Natural killer cell treated with Interleukin-12 subunit alpha and Interleukin-12 subunit beta and Interleukin-15 and Interleukin-18, amount 100 ng/mL, for 72 hours (primary cell): ENCODE measurements around the gene ZNF329. TPM values are rescaled to one million over a fixed set of nuclear protein-coding genes. Genes with fewer than 3 reads are reported as not detected.

Experiments used
- ATAC-seq, 2 donors: fragments of 150-1000 bp; cut with Tn5 transposase in 1 of 2; sonication (Bioruptor Pico), chemical (Tn5 transposase) in 1 of 2; 2 replicates each; pipeline ENCODE4 v1.10.0; 2021
- DNase-seq: peaks from one replicate; pipeline ENCODE4 v3.0.0; 2022; ENCODE audit warnings: low spot score
- H3K27ac Mint-ChIP-seq, 2 donors: 1 replicate in 1 of 2; 2 replicates in 1 of 2; pipeline ENCODE4 v1.8.0; 2022; ENCODE audit warnings: mixed read lengths in 2 of 2, mild to moderate bottlenecking in 1 of 2, moderate library complexity in 1 of 2
- H3K27me3 Mint-ChIP-seq, 2 donors: 1 replicate in 1 of 2; 2 replicates in 1 of 2; pipeline ENCODE4 v1.8.0; 2022; ENCODE audit warnings: mixed read lengths in 2 of 2
- H3K36me3 Mint-ChIP-seq: one replicate; pipeline ENCODE4 v1.8.0; 2022; ENCODE audit warnings: mixed read lengths
- H3K4me1 Mint-ChIP-seq, 2 donors: 1 replicate in 1 of 2; 2 replicates in 1 of 2; pipeline ENCODE4 v1.8.0; 2022; ENCODE audit warnings: low read depth in 2 of 2, mixed read lengths in 2 of 2, mild to moderate bottlenecking in 1 of 2
- H3K4me3 Mint-ChIP-seq: one replicate; pipeline ENCODE4 v1.8.0; 2022; ENCODE audit warnings: mixed read lengths
- H3K9me3 Mint-ChIP-seq: 2 replicates; pipeline ENCODE4 v1.8.0; 2022; ENCODE audit warnings: mixed read lengths
- total RNA-seq, 2 donors: library from RNA; stranded (reverse); gene quantifications; one replicate each; pipeline ENCODE4 v1.2.3, GENCODE V29; 2022

Gene ZNF329
- total RNA-seq, 2 donors from 2014 or later: 2.7 to 7.3 TPM

DNA sequence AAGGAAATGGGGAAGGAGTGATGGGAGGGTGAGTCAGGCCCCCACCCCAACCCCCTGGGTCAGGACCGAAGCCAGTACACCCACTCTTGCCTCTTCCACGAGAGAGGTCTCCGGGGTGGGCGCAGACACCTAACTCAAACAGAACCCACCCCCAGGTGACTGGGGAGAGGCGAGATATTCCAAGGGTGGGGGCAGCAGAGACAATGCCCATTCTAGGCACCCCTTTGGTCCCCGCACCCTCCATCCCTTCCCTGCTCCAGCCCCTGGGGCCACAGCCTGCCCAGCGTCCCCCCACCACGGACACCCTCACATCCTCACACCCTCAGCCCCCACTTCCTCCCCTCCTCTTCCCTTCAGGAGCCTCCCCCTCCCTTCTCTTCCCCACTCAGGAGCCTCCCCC is 53.2 kb downstream of the ZNF329 start:
- Mint-ChIP-seq H3K27me3 (no peaks in the 10 kb centered on the region), H3K4me1 (peaks cover 6 to 14% of the 10 kb centered on the region in 2 donors), H3K9me3 (peaks cover 10% of the 10 kb centered on the region), H3K36me3 (peaks cover 14% of the 10 kb centered on the region), H3K27ac (peak overlapping the region in 1 of 2 donors; percentile 64), H3K4me3 (peak overlapping the region; percentile 60)
- DNase-seq (no peak), ATAC-seq (no peak)

DNA sequence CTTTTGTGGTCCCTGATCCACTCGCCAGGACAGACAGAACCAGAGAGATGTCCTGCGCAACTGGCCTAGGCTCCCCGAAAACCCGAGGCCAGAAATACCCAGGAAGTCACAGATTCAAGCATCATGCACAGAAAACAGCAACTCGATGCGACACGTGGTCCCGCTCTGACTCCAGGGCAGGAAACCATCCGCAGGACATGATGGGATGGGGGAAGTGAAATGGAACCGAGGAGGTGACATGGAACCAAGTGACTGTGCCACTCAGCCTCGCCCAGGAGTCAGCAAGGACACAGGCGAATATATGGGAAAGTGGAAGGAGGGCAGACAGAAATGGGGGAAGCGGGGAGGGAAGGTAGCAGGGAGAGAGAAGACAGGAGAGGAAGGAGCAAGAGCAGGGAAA is 53.7 kb downstream of the ZNF329 start:
- Mint-ChIP-seq H3K27ac (peak overlapping the region in 1 of 2 donors; percentile 64), H3K4me1 (peaks cover 6 to 14% of the 10 kb centered on the region in 2 donors)

DNA sequence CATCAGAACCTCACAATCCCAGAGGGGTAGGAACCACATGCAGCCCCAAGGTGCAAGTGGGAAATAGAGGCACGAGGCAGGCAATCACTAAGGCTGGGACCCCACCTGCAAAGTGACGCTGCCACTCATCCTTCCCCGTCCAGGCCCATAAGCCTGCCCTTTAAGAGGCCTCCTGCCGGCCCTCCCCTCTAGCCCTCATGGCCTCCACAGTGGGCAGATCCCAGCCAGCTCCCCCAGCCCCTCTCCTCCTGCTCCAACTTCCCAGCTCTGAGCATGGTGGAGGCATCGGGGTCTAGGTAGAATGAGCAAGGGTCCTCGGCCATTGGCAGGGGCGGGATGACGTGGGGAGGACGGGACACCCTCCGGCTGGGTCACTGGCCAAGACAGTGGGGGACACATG is 55.3 kb downstream of the ZNF329 start:
- Mint-ChIP-seq H3K4me3 (no peak overlapping the region), H3K36me3 (peaks cover 14% of the 10 kb centered on the region)
- no peak for ATAC-seq

More for the DNA sequence above, 53.7 kb downstream of the ZNF329 start:
- Mint-ChIP-seq H3K4me3 (peak overlapping the region; percentile 60), H3K27me3 (no peaks in the 10 kb centered on the region), H3K36me3 (peaks cover 14% of the 10 kb centered on the region), H3K9me3 (peaks cover 8% of the 10 kb centered on the region)
- ATAC-seq: no peak
- DNase-seq: no peak

DNA sequence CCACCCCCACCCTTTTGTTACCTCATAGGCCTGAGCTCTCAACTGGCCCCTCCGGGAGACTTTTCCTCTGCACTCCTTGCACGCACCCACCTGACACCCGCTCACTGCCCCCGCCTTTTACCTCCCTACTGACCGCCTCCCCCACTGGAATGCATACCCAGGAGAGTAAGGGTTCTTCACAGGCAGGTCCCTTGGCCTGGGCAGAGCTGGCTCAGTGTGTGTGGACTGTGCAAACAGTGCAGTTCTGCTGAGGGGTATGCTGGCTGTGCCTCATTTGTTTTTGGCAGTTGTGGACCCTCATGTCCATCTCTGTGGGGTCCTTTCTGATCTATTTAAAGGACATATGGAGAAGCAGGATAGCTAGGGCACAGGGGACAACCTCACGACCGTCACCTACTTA is 57.5 kb downstream of the ZNF329 start:
- Mint-ChIP-seq H3K36me3 (peaks cover 7% of the 10 kb centered on the region), H3K27ac (no peak overlapping the region), H3K9me3 (peaks cover 3% of the 10 kb centered on the region), H3K4me1 (peaks cover under 1 to 8% of the 10 kb centered on the region in 2 donors), H3K4me3 (no peak overlapping the region), H3K27me3 (no peaks in the 10 kb centered on the region)
- DNase-seq: no peak
- no peak for ATAC-seq

More for the DNA sequence above, 55.3 kb downstream of the ZNF329 start:
- H3K27me3 Mint-ChIP-seq: no peaks in the 10 kb centered on the region
- peaks cover 8% of the 10 kb centered on the region for H3K9me3 Mint-ChIP-seq
- DNase-seq: no peak
- no peak overlapping the region for H3K27ac Mint-ChIP-seq
- peaks cover 6 to 14% of the 10 kb centered on the region in 2 donors for H3K4me1 Mint-ChIP-seq

DNA sequence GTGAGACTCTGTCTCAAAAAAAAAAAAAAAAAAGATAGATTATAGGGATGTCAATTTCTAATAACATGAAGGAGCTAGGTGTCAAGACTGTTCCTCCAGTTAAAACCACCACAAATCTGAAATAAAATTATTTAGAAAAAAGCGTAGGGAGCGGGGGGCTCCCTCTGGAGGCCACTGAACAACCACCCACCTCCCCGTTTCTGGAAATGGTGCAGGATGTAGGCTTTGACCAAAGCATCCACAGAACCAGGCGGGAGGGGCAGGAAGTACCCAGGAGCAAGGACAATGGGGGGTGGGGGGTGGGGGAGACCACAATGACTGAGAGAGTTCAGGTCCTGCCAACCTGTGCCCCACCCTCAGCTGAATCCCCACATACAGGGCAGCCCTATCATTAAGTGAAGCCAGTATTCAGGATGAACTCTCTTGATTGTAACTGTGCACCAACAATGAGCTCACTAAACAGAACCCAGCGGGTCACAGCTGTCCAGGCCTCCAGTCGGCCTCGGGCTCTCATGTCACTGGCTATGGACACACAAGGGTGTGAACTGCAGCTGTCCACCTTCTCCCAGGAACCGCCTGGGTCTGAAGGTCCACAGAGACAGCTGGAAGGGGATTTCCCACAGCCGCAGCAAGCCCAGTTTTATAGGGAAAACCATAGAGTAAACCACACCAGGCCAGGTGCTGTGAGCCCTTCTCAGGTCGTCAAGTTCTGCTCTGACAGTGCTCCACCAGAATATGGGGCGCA is 59.2 kb downstream of the ZNF329 start:
- Mint-ChIP-seq H3K9me3 (peaks cover 3% of the 10 kb centered on the region), H3K36me3 (peaks cover 6% of the 10 kb centered on the region), H3K4me1 (peaks cover 0 to under 1% of the 10 kb centered on the region in 2 donors), H3K4me3 (no peak overlapping the region), H3K27ac (no peak overlapping the region), H3K27me3 (no peaks in the 10 kb centered on the region)
- DNase-seq (no peak), ATAC-seq (no peak)

DNA sequence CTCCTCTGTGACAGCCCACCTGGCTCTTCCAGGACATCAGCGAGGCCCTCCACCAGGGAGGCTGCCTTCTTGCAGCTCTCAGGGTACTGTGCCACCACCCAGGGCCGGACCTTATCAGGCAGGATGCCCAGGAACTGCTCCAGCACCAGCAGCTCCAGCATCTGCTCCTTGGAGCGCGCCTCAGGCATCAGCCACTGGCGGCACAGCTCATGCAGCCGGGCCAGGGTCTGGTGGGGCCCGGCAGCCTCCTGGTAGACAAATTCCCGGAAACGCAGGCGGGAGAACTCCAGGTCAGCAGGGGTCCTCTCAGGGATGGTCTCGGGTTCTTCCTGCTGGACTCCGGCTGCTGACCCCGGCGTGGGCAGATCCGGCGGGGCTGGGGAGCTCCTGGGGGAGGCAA is 60.7 kb downstream of the ZNF329 start:
- H3K4me1 Mint-ChIP-seq: no peaks in the 10 kb centered on the region
- DNase-seq: no peak
- no peak overlapping the region for H3K27ac Mint-ChIP-seq
- H3K9me3 Mint-ChIP-seq: peaks cover 3% of the 10 kb centered on the region
- peaks cover 6% of the 10 kb centered on the region for H3K36me3 Mint-ChIP-seq
- no peak overlapping the region for H3K4me3 Mint-ChIP-seq
- no peaks in the 10 kb centered on the region for H3K27me3 Mint-ChIP-seq
- ATAC-seq: no peak

DNA sequence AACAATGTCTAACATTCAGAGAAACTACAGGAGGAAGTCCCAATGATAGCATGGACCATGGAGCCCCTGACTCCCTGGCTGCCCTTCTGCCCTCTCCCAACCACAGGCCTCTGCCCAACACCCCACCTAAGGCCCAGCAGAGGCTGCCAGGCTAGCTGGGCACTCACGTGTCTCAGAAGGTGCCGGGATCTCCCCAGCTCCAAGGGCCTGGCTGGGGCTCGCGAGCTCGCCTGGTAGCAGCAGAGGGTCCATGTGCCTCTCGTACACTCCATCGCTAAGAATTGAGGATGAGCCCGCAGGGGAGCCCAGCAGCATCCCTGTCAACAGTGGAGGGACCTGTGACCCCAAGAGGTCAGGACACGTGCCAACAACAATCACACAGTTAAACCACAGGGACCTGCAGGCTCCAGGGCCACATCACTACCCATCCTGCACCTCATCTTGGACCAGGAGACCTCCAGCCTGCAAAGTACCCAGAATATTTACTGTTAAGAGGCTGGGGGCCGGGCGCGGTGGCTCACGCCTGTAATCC is 62.0 kb downstream of the ZNF329 start:
- ATAC-seq (no peak), DNase-seq (no peak)
- Mint-ChIP-seq H3K4me3 (no peak overlapping the region), H3K27ac (no peak overlapping the region), H3K36me3 (peaks cover 11% of the 10 kb centered on the region), H3K9me3 (peaks cover 6% of the 10 kb centered on the region), H3K4me1 (no peaks in the 10 kb centered on the region), H3K27me3 (no peaks in the 10 kb centered on the region)

DNA sequence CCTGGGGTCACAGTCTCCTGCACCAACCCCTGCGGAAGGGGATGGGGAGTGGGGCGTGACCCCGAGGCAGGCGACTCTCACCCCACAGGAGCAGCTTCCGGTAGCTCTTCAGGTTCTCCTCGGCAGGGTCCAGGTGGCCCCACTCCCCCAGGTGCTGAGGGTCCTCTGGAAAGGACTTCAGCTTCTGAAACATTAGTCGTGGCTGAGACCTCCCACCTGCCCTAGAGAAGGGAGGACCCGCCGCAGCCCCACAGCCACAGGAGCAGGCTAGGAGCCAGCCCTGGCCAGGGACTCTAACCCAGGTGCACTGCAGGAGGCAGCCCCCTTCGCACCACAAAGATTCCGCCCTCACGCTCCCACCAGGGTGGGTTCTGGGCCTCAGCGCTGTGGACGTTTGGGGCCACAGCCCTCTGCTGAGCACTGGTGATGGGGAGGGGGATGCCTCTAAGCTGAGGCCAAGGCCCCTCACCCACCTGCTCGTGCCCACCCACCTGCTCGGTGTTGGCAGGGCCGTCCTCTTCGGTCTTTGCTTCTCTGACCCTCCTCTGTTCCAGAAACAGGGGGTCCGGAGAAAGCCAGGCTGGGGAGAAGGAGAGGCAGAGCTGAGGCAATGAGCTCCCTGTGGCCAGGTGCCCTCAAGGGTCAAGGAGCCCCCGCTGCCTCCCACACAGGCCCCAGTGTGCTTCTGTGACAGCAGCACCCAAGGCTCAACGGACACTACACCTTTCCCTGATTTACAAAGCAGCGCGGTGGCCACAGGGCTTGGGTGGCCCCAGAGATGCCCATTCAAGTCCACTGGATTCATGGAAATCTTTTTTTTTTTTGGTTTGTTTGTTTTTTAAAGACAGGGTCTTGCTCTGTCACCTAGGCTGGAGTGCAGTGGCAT is 63.5 kb downstream of the ZNF329 start:
- no peak overlapping the region for H3K27ac Mint-ChIP-seq

DNA sequence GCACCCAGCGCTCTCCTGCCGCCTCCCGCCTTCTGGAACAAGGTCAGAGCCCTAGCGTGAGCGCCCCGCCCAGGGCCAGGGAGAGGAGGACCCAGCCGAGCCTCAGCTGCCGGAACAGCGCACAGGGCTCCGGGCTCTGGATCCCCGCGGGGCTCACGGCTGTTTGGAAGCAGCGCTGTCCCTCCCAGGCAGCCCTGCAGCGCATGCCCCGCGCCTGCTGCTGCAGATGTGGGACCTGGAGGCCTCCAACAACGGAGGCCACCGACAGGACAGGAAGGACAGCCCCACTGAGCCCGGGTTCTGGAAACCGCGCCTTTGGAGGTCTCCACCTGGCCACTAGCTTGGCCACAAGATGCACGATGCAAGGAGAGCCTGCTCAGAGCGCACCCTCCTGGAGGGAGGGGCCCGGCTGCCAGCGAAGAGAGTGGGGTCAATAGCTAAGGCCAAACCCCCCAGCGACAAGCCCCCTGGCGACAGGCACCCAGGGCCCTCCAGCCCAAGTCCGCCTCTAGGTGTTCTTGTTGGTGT is 65.2 kb downstream of the ZNF329 start:
- Mint-ChIP-seq H3K27ac (no peak overlapping the region), H3K27me3 (no peaks in the 10 kb centered on the region), H3K9me3 (peaks cover 10% of the 10 kb centered on the region), H3K4me1 (no peaks in the 10 kb centered on the region), H3K4me3 (no peak overlapping the region), H3K36me3 (peaks cover 16% of the 10 kb centered on the region)
- ATAC-seq: no peak
- DNase-seq: no peak

More for the DNA sequence above, 63.5 kb downstream of the ZNF329 start:
- peaks cover 4% of the 10 kb centered on the region for H3K9me3 Mint-ChIP-seq
- H3K27me3 Mint-ChIP-seq: no peaks in the 10 kb centered on the region
- H3K4me3 Mint-ChIP-seq: no peak overlapping the region
- no peak for DNase-seq
- no peaks in the 10 kb centered on the region for H3K4me1 Mint-ChIP-seq
- H3K36me3 Mint-ChIP-seq: peaks cover 7% of the 10 kb centered on the region
- no peak for ATAC-seq

DNA sequence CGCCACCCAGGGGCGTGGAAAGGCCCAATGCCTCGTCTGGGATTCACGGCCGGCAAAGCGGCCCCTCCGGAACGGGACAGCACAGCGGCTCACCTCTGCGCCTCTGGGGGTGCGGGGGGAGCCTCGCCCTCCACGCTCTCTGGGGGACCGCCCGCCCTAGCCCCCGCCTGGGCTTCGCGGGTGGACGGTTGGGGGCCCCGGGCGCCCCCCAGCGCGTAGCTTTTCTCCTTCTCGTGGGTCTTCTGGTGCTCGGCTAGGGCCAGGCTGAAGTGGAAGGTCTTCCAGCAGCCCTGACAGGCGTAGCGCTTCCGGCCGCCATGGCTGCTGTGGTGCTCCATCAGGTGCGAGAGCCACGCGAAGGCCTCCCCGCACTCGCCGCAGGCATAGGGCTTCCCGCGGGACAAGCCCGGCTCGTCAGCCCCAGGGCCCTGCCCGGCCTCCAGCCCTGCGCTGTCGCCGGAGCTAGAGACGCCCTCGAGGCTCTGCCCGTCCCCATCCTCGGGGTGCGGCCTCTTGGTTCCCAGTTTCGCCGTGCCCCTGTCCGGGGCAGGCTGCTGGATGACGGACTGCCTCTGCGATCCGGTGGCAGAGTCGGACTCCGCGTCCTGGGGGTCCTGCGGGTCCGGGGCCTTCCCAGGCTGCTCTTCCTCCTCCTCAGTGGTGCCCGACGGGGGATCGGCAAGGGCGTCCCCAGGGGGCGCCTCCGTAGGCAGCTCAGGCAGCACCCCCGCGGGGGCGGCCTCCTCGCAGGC is 65.8 kb downstream of the ZNF329 start:
- H3K36me3 Mint-ChIP-seq: peaks cover 21% of the 10 kb centered on the region
- H3K9me3 Mint-ChIP-seq: peaks cover 15% of the 10 kb centered on the region
- H3K4me3 Mint-ChIP-seq: no peak overlapping the region
- H3K27me3 Mint-ChIP-seq: no peaks in the 10 kb centered on the region
- ATAC-seq: no peak
- no peak overlapping the region for H3K27ac Mint-ChIP-seq
- H3K4me1 Mint-ChIP-seq: no peaks in the 10 kb centered on the region
- DNase-seq: no peak

DNA sequence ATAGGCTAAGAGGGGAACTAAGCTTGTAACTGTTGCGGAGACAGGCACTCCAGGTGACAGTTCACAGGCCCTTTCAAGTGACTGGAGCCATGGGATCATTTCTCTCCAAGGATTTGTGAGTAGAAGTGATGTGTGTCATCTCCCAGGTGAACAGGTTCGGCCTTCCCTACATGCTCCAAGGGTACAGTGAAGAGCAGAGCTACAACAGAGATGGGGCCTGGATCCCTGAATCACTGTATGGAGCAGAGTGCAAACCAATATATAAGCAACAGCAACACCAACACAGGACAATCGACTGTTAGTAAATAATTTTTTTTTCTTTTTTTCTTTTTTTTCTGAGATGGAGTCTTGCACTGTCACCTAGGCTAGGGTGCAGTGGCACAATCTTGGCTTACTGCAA is 67.6 kb downstream of the ZNF329 start:
- peaks cover 21% of the 10 kb centered on the region for H3K36me3 Mint-ChIP-seq
- peaks cover 15% of the 10 kb centered on the region for H3K9me3 Mint-ChIP-seq
- no peak overlapping the region for H3K4me3 Mint-ChIP-seq
- no peak for ATAC-seq
- no peak for DNase-seq
- H3K4me1 Mint-ChIP-seq: no peaks in the 10 kb centered on the region
- no peaks in the 10 kb centered on the region for H3K27me3 Mint-ChIP-seq
- no peak overlapping the region for H3K27ac Mint-ChIP-seq

DNA sequence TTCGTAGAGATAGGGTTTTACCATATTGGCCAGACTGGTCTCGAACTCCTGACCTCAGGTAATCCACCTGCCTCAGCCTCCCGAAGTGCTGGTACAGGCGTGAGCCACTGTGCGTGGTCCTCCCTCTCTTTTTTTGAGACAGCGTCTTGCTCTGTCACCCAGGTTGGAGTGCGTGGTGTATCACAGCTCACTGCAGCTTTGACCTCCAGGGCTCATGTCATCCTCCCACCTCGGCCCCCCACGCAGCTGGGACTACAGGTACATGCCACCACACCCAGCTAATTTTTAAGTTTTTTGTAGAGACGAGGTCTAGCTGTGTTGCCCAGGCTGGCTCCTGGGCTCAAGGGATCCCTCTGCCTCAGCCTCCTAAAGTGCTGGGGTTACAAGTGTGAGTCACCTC is 70.8 kb downstream of the ZNF329 start:
- Mint-ChIP-seq H3K27ac (no peak overlapping the region), H3K4me1 (no peaks in the 10 kb centered on the region), H3K9me3 (peaks cover 19% of the 10 kb centered on the region), H3K4me3 (no peak overlapping the region), H3K27me3 (no peaks in the 10 kb centered on the region), H3K36me3 (peaks cover 21% of the 10 kb centered on the region)
- DNase-seq (no peak), ATAC-seq (no peak)
